ENCODE measurements around the gene SERBP1. TPM values are rescaled to one million over a fixed set of nuclear protein-coding genes. Genes with fewer than 3 reads are reported as not detected.

Gene SERBP1
- total and polyA plus RNA-seq, 2 of the 8 experiments (the other 6 are each of a cell fraction or from before 2014, with no cell fraction given) = 229 to 536 TPM

DNA sequence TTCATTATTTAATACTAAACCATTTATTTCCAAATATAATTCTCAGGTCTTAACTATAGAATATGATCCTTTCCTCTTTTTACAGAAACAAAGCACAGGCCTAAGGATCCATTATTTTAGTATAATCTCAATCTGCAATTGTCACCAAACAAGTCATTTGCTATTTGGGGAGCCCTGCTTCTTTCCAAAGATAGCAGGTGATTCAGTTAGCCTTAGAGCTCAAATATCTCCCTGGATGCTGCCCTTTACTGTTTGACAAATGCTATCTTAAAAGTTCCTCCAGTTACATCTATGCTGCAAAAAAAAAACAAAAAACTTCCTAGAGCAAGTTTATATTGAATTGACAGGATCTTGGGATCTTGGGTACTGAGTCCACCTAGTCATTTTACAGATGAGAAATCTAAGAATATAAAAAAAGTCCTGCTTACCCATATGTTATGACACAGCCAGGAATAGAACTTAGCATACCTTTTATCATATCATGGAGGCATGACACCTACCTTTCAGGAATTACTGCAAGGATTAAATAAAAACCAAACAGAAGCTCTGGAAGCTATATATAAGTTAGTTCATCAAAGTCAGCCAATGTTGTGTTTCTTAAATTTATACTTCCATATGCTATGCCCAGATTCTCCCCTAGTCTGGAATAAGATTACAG is 9.2 kb downstream of the SERBP1 start (continued):
- TF ChIP-seq, protein P1, sequence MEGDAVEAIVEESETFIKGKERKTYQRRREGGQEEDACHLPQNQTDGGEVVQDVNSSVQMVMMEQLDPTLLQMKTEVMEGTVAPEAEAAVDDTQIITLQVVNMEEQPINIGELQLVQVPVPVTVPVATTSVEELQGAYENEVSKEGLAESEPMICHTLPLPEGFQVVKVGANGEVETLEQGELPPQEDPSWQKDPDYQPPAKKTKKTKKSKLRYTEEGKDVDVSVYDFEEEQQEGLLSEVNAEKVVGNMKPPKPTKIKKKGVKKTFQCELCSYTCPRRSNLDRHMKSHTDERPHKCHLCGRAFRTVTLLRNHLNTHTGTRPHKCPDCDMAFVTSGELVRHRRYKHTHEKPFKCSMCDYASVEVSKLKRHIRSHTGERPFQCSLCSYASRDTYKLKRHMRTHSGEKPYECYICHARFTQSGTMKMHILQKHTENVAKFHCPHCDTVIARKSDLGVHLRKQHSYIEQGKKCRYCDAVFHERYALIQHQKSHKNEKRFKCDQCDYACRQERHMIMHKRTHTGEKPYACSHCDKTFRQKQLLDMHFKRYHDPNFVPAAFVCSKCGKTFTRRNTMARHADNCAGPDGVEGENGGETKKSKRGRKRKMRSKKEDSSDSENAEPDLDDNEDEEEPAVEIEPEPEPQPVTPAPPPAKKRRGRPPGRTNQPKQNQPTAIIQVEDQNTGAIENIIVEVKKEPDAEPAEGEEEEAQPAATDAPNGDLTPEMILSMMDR (IDR thresholded peaks at IDR 0.05; ENCODE audit: control extremely low read depth in 1 of 3, insufficient read depth in 1 of 3, low read depth in 1 of 3, low read length in 3 of 3) = no peak
